Natural killer cell (primary cell): Measurements from ENCODE around the gene BANF1. TPM values are rescaled to one million over a fixed set of nuclear protein-coding genes. Genes with fewer than 3 reads are reported as not detected.

Source experiments
- ATAC-seq, 3 donors: fragments of 150-1000 bp in 2 of 3; fragments of 200-7000 bp in 1 of 3; cut with Tn5 transposase; 1 replicate in 1 of 3; 2 replicates in 2 of 3; pipeline ENCODE4 v1.10.0; 2021; ENCODE audit warnings: mild to moderate bottlenecking in 2 of 3, moderate library complexity in 2 of 3
- DNase-seq, 2 donors: peaks; one replicate each; pipeline versions ENCODE4 v3.0.0 to v3.0.0-alpha.2; 2013 to 2021; ENCODE audit warnings: mixed read lengths in 1 of 2
- H3K27ac ChIP-seq: one replicate; pipeline ENCODE4 v1.5.1; 2013; ENCODE audit warnings: mild to moderate bottlenecking, low read length
- H3K27me3 ChIP-seq: one replicate; pipeline ENCODE4 v1.6.1; 2013; ENCODE audit warnings: low read length; ENCODE audit not compliant: control insufficient read depth, insufficient read depth
- H3K36me3 ChIP-seq: one replicate; pipeline ENCODE4 v1.6.1; 2013; ENCODE audit warnings: low read length; ENCODE audit not compliant: control insufficient read depth, insufficient read depth
- H3K4me1 ChIP-seq: one replicate; pipeline ENCODE4 v1.6.1; 2013; ENCODE audit warnings: low read length; ENCODE audit not compliant: control insufficient read depth, insufficient read depth
- H3K4me3 ChIP-seq: one replicate; pipeline ENCODE4 v1.5.1; 2013; ENCODE audit warnings: low read length
- H3K9me3 ChIP-seq: one replicate; pipeline ENCODE4 v1.6.1; 2013; ENCODE audit warnings: low read length; ENCODE audit not compliant: control insufficient read depth, insufficient read depth
- H3K27ac Mint-ChIP-seq, 2 donors: one replicate each; pipeline ENCODE4 v1.8.0; 2022; ENCODE audit warnings: mild to moderate bottlenecking in 2 of 2, mixed read lengths in 2 of 2, moderate library complexity in 1 of 2
- H3K27me3 Mint-ChIP-seq, 2 donors: one replicate each; pipeline ENCODE4 v1.8.0; 2022; ENCODE audit warnings: low read depth in 2 of 2, mixed read lengths in 2 of 2
- H3K36me3 Mint-ChIP-seq: one replicate; pipeline ENCODE4 v1.8.0; 2022; ENCODE audit warnings: mixed read lengths
- H3K4me1 Mint-ChIP-seq, 2 donors: one replicate each; pipeline ENCODE4 v1.8.0; 2022; ENCODE audit warnings: mixed read lengths in 2 of 2
- H3K4me3 Mint-ChIP-seq: one replicate; pipeline ENCODE4 v1.8.0; 2022; ENCODE audit warnings: mild to moderate bottlenecking, moderate library complexity, mixed read lengths
- H3K9me3 Mint-ChIP-seq, 2 donors: one replicate each; pipeline ENCODE4 v1.8.0; 2022; ENCODE audit warnings: mixed read lengths in 2 of 2
- WGBS: methylation state at CpG from one replicate; pipeline ENCODE4 v1.1.7; 2013; ENCODE audit warnings: missing lambda C conversion rate; ENCODE audit not compliant: insufficient coverage; 5-methylcytosine and 5-hydroxymethylcytosine counted together
- intact Hi-C: fragments of 100-400 bp; cut with micrococcal nuclease; formaldehyde crosslinking; loops from one replicate; pipeline ENCODE4 v1.14.2; 2022
- total RNA-seq, 4 donors: library from RNA; stranded (reverse); fragments of 120-200 nt in 1 of 4; gene quantifications; one replicate each; pipeline versions ENCODE4 v1.2.3 to v1.2.4, GENCODE V29; 2013 to 2022
- TF ChIP-seq, protein P1 (sequence below): fragments of 200-600 bp; IDR thresholded peaks from one replicate; pipeline ENCODE4 v1.8.0; 2022; ENCODE audit warnings: antibody characterized with exemption

Gene BANF1
- total RNA-seq, 3 donors from 2014 or later (not counting 1 experiment from before 2014, with no cell fraction given): 87.8 to 107 (median 90.4) TPM

DNA sequence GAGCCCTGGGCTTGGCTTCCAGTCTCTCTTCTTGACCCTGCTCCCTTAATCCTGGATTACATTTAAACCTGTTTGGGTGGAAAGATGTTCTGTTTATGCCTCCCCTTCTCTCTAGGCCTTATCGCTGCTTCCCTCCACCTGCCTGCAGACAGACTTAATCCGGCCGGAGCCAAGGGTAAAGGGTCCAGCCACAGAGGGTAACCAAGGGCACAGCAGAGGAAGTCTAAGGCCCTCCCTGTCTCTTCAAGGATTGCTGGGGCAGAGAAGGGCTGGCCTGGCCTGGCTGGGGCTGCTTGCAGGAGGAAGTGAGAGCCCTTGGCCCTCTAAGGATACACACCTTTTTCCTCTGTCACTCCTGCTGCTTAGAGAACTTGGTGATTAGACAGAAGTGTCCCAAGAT lies 44.6 kb downstream of the BANF1 start:
- intact Hi-C loops: no loop called here
- WGBS: 94% methylated on average over 3 of the region's 3 CpGs
- TF ChIP-seq, protein P1, sequence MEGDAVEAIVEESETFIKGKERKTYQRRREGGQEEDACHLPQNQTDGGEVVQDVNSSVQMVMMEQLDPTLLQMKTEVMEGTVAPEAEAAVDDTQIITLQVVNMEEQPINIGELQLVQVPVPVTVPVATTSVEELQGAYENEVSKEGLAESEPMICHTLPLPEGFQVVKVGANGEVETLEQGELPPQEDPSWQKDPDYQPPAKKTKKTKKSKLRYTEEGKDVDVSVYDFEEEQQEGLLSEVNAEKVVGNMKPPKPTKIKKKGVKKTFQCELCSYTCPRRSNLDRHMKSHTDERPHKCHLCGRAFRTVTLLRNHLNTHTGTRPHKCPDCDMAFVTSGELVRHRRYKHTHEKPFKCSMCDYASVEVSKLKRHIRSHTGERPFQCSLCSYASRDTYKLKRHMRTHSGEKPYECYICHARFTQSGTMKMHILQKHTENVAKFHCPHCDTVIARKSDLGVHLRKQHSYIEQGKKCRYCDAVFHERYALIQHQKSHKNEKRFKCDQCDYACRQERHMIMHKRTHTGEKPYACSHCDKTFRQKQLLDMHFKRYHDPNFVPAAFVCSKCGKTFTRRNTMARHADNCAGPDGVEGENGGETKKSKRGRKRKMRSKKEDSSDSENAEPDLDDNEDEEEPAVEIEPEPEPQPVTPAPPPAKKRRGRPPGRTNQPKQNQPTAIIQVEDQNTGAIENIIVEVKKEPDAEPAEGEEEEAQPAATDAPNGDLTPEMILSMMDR: no peak
- no peak overlapping the region for H3K4me3 Mint-ChIP-seq
- Histone ChIP-seq H3K36me3 (no peaks in the 10 kb centered on the region), H3K4me1 (peaks cover 19% of the 10 kb centered on the region), H3K9me3 (no peaks in the 10 kb centered on the region), H3K4me3 (no peak overlapping the region), H3K27me3 (peaks cover 3% of the 10 kb centered on the region), H3K27ac (no peak overlapping the region)
- peaks cover 20 to 22% of the 10 kb centered on the region in 2 donors for H3K4me1 Mint-ChIP-seq
- DNase-seq (no peak), ATAC-seq (no peak)
- no peaks in the 10 kb centered on the region for H3K36me3 Mint-ChIP-seq
- H3K27ac Mint-ChIP-seq: no peak overlapping the region
- H3K27me3 Mint-ChIP-seq: peaks cover 0 to 11% of the 10 kb centered on the region in 2 donors
- no peaks in the 10 kb centered on the region for H3K9me3 Mint-ChIP-seq

GRCh38 chr11:66047541-66048365 lies 45.5 kb downstream of the BANF1 start:
- 94% methylated on average over 11 of the region's 11 CpGs for WGBS
- intact Hi-C loops: no loop called here
- Mint-ChIP-seq H3K27ac (no peak overlapping the region), H3K27me3 (peaks cover 0 to 11% of the 10 kb centered on the region in 2 donors), H3K9me3 (no peaks in the 10 kb centered on the region), H3K4me3 (no peak overlapping the region), H3K4me1 (peaks cover 28 to 30% of the 10 kb centered on the region in 2 donors), H3K36me3 (no peaks in the 10 kb centered on the region)
- Histone ChIP-seq H3K4me1 (peaks cover 24% of the 10 kb centered on the region), H3K27ac (no peak overlapping the region), H3K27me3 (peaks cover 3% of the 10 kb centered on the region), H3K36me3 (no peaks in the 10 kb centered on the region), H3K9me3 (no peaks in the 10 kb centered on the region), H3K4me3 (no peak overlapping the region)
- TF ChIP-seq, protein P1: no peak
- ATAC-seq: no peak
- no peak for DNase-seq

- TF ChIP-seq, protein P1: no peak
- no peak for ATAC-seq
- peaks cover 34 to 37% of the 10 kb centered on the region in 2 donors for H3K4me1 Mint-ChIP-seq
- peaks cover 33% of the 10 kb centered on the region for H3K4me1 ChIP-seq
- no peak for DNase-seq
- H3K9me3 ChIP-seq: no peaks in the 10 kb centered on the region
- H3K4me3 Mint-ChIP-seq: no peak within 1 kb of the TSS
- H3K27ac Mint-ChIP-seq: no peak within 1 kb of the TSS
- H3K9me3 Mint-ChIP-seq: no peaks in the 10 kb centered on the region
- intact Hi-C loops: no loop called here
- peaks cover 2% of the 10 kb centered on the region for H3K36me3 ChIP-seq
- H3K27me3 ChIP-seq: peaks cover 3% of the 10 kb centered on the region
- no peaks in the 10 kb centered on the region for H3K36me3 Mint-ChIP-seq
- WGBS: 20% methylated on average over 33 of the region's 39 CpGs
- peaks cover 0 to 11% of the 10 kb centered on the region in 2 donors for H3K27me3 Mint-ChIP-seq
- H3K4me3 ChIP-seq: no peak within 1 kb of the TSS
- no peak within 1 kb of the TSS for H3K27ac ChIP-seq
These were observed 46.4 kb downstream of the BANF1 start, which contains the start of gene GAL3ST3 for GRCh38 chr11:66048547-66049323. Gene GAL3ST3, minus strand, starts transcription at chr11:66049161. Its CDS starts 3,746 bp downstream, at chr11:66045415.
